SK-N-MC (cell line): ENCODE data around the gene GGCT.

Experiments
- EZH2 ChIP-seq: fragments of 200-600 bp; sonication (generic); IDR thresholded peaks from one replicate; pipeline ENCODE4 v1.6.1; 2017; ENCODE audit warnings: antibody characterized with exemption
- FOXP2 ChIP-seq: optimal IDR thresholded peaks from 2 replicates; pipeline ENCODE3; 2011; ENCODE audit warnings: mild to moderate bottlenecking, moderate library complexity; ENCODE audit not compliant: insufficient read depth; ENCODE audit errors: extremely low read length, control extremely low read depth
- POLR2AphosphoS5 ChIP-seq: IDR thresholded peaks from 2 replicates; pipeline ENCODE4 v1.6.1; 2012; ENCODE audit warnings: mild to moderate bottlenecking, low read depth, low read length, borderline replicate concordance

- no peak for TF ChIP-seq POLR2AphosphoS5
- TF ChIP-seq EZH2: no peak
- no peak for TF ChIP-seq FOXP2
Observed at GRCh38 chr7:30511973-30512662, 7.5 kb upstream of the GGCT start.
